Fibroblast of lung (primary cell): ENCODE results near the gene CABLES1. TPM values are rescaled to one million over a fixed set of nuclear protein-coding genes. Genes with fewer than 3 reads are reported as not detected.
A peak's percentile ranks its signal among the peaks of the same experiment; 100 is the strongest.

ENCODE experiments used
- DNase-seq, 2 donors: peaks; one replicate each; pipeline versions ENCODE4 v3.0.0 to v3.0.0-alpha.2; 2010; ENCODE audit warnings: low read depth in 2 of 2
- H2AFZ ChIP-seq: 2 replicates; pipeline ENCODE4 v1.5.1; 2012; ENCODE audit warnings: low read length, control low read depth, inconsistent platforms
- H3K27ac ChIP-seq: 2 replicates; pipeline ENCODE4 v1.5.1; 2011; ENCODE audit warnings: low read length, control low read depth; ENCODE audit not compliant: insufficient read depth
- H3K27me3 ChIP-seq: 2 replicates; pipeline ENCODE4 v1.5.1; 2011; ENCODE audit warnings: mild to moderate bottlenecking, low read length; ENCODE audit not compliant: control insufficient read depth, insufficient read depth
- H3K36me3 ChIP-seq: 2 replicates; pipeline ENCODE4 v1.5.1; 2011; ENCODE audit warnings: low read length; ENCODE audit not compliant: control insufficient read depth, insufficient read depth
- H3K4me1 ChIP-seq: 2 replicates; pipeline ENCODE4 v1.5.1; 2011; ENCODE audit warnings: low read length; ENCODE audit not compliant: control insufficient read depth, insufficient read depth; ENCODE audit errors: extremely low read depth
- H3K4me2 ChIP-seq: 2 replicates; pipeline ENCODE4 v1.5.1; 2011; ENCODE audit warnings: low read length, control low read depth; ENCODE audit not compliant: insufficient read depth; ENCODE audit errors: extremely low read depth
- H3K4me3 ChIP-seq, 4 experiments: fragments of 200-600 bp in 1 of 4; sonication (generic) in 1 of 4; replicated peaks in 1 of 4; 2 replicates each; pipeline ENCODE4 v1.5.1; 2011 to 2016; ENCODE audit warnings: low read length in 4 of 4, low read depth in 3 of 4, mild to moderate bottlenecking in 3 of 4, control low read depth in 2 of 4, inconsistent platforms in 1 of 4, mixed read lengths in 1 of 4; ENCODE audit not compliant: insufficient read depth in 1 of 4; ENCODE audit errors: control extremely low read depth in 1 of 4
- H3K79me2 ChIP-seq: 2 replicates; pipeline ENCODE4 v1.5.1; 2012; ENCODE audit warnings: mild to moderate bottlenecking, low read length, inconsistent platforms; ENCODE audit not compliant: control insufficient read depth, insufficient read depth
- H3K9ac ChIP-seq: 2 replicates; pipeline ENCODE4 v1.5.1; 2011; ENCODE audit warnings: mild to moderate bottlenecking, low read length, control low read depth; ENCODE audit not compliant: insufficient read depth
- H3K9me3 ChIP-seq: 2 replicates; pipeline ENCODE4 v1.5.1; 2012; ENCODE audit warnings: low read depth, low read length; ENCODE audit not compliant: control insufficient read depth, insufficient read depth
- H4K20me1 ChIP-seq: 2 replicates; pipeline ENCODE4 v1.5.1; 2011; ENCODE audit warnings: low read length; ENCODE audit not compliant: control insufficient read depth, insufficient read depth; ENCODE audit errors: extremely low read depth
- EZH2 ChIP-seq: IDR thresholded peaks from 2 replicates; pipeline ENCODE4 v1.5.1; 2012; ENCODE audit warnings: low read length, control low read depth, mild to moderate bottlenecking; ENCODE audit errors: missing control alignments
- polyA plus RNA-seq, 2 donors: library from polyadenylated mRNA; depleted of rRNA in 1 of 2; stranded (reverse) in 1 of 2; unstranded in 1 of 2; fragments of >200 nt; gene quantifications; 2 replicates each; pipeline ENCODE4 v1.2.1, GENCODE V29; 2011 to 2012; ENCODE audit warnings: missing spikeins in 1 of 2
- total RNA-seq: library from RNA; depleted of rRNA; stranded (reverse); fragments of >200 nt; gene quantifications from 2 replicates; pipeline ENCODE4 v1.2.1, GENCODE V29; 2014
- TF ChIP-seq, protein P1 (sequence below), 2 donors: IDR thresholded peaks in 1 of 2; conservative IDR thresholded peaks in 1 of 2; 1 replicate in 1 of 2; 2 replicates in 1 of 2; pipeline ENCODE4 v1.5.1; 2011 to 2012; ENCODE audit warnings: low read length in 2 of 2, control low read depth in 1 of 2, inconsistent platforms in 1 of 2, low read depth in 1 of 2, mild to moderate bottlenecking in 1 of 2

Gene CABLES1
- total and polyA plus RNA-seq, 2 donors (not counting 1 experiment from before 2014, with no cell fraction given), result 5.1 to 11.4 TPM

DNA sequence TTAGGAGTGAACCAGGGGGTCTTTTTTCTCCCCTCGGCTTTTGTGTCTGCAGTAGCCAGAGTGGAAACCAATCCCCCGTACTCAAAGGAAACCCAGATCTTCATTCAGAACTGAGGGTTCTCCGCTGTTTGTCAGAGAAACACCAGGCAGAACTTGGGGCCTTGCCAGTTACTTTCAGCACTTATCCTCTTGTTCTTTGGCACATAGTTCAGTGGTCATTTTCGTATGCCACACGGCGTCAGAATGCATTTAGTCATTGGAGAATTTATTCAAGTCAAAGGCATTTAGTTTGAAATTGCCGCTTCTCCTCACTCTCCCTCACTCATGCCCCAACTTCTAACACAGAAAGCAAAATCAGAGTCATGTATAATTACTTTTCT lies 102.9 kb downstream of the CABLES1 start:
- DNase-seq, result peak; percentile 81 to 92
- H3K79me2 ChIP-seq, result no peaks in the 10 kb centered on the region
- no peaks in the 10 kb centered on the region for H4K20me1 ChIP-seq
- H3K4me1 ChIP-seq, result peaks cover 5% of the 10 kb centered on the region
- H3K4me2 ChIP-seq, result peak overlapping the region; percentile 65
- H3K36me3 ChIP-seq, result peaks cover 1% of the 10 kb centered on the region
- peak overlapping the region in 1 of 4 experiments; percentile 18 for H3K4me3 ChIP-seq
- TF ChIP-seq EZH2, result no peak
- TF ChIP-seq, protein P1, sequence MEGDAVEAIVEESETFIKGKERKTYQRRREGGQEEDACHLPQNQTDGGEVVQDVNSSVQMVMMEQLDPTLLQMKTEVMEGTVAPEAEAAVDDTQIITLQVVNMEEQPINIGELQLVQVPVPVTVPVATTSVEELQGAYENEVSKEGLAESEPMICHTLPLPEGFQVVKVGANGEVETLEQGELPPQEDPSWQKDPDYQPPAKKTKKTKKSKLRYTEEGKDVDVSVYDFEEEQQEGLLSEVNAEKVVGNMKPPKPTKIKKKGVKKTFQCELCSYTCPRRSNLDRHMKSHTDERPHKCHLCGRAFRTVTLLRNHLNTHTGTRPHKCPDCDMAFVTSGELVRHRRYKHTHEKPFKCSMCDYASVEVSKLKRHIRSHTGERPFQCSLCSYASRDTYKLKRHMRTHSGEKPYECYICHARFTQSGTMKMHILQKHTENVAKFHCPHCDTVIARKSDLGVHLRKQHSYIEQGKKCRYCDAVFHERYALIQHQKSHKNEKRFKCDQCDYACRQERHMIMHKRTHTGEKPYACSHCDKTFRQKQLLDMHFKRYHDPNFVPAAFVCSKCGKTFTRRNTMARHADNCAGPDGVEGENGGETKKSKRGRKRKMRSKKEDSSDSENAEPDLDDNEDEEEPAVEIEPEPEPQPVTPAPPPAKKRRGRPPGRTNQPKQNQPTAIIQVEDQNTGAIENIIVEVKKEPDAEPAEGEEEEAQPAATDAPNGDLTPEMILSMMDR (conservative IDR thresholded peaks at IDR 0.05 in 1 of 2, IDR thresholded peaks at IDR 0.05 in 1 of 2; ENCODE audit: low read depth in 1 of 2, low read length in 2 of 2), result no peak
- no peak overlapping the region for H3K27ac ChIP-seq
- peak overlapping the region; percentile 33 for H3K9ac ChIP-seq
- peak overlapping the region; percentile 42 for H2AFZ ChIP-seq
- H3K9me3 ChIP-seq, result no peaks in the 10 kb centered on the region
- H3K27me3 ChIP-seq, result no peaks in the 10 kb centered on the region

DNA sequence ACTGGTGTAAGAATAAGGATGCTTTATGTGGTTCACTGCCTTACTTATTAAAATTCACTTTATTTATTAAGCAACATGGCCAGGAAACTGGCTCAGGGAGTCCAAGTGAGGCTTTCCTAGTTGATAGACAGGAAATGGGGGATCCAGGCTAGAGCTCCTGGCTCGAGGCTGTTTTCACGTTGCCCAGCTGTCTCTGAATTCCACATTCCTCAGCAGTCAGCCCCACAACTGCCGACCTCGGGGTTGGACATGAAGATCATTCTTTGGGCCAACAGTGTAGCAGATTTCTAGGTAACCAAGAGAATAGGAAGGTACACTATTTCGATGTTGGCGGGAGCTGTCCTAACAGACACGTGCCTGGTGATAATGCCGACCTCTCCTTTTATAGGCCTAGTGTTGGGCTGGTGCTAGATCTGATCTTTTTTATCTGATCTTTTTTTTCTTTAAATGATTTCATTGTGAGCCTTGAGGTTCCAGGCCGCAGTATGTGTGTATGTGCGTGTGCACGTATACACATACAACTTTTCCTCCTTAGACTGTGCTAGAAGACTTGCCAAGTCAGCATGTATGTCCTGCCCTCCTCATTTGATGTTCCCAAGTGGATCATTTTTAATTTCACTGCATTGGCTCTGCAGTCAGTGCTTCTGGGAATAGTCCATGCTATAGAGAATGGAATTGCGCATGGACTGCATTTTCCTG lies 103.5 kb downstream of the CABLES1 start:
- H2AFZ ChIP-seq, result no peak overlapping the region
- H3K79me2 ChIP-seq, result no peaks in the 10 kb centered on the region
- no peak overlapping the region for H3K4me3 ChIP-seq
- TF ChIP-seq EZH2, result no peak
- TF ChIP-seq, protein P1 (conservative IDR thresholded peaks at IDR 0.05 in 1 of 2, IDR thresholded peaks at IDR 0.05 in 1 of 2; ENCODE audit: low read depth in 1 of 2, low read length in 2 of 2), result no peak
- H3K27me3 ChIP-seq, result no peaks in the 10 kb centered on the region
- peak; percentile 23 to 64 for DNase-seq
- no peak overlapping the region for H3K9ac ChIP-seq
- no peaks in the 10 kb centered on the region for H4K20me1 ChIP-seq
- H3K27ac ChIP-seq, result no peak overlapping the region
- H3K9me3 ChIP-seq, result no peaks in the 10 kb centered on the region
- peaks cover 5% of the 10 kb centered on the region for H3K4me1 ChIP-seq
- no peak overlapping the region for H3K4me2 ChIP-seq
- H3K36me3 ChIP-seq, result peaks cover 1% of the 10 kb centered on the region

DNA sequence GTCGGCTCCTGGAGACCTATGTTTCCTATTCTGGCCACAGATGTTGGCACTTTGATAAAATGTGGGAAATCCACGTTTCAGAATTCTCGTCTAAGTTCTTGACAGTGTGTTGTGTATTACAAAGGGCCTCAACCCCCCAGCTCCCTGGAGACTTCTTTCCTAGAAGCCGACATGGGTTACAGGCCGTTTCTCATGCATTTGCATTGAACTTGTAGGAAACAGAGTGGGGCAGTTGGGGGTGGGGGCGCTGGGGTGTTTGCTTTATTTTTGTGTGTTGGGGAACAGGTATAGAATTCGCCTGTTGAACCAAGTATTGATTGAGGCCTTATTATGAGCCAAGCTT lies 104.0 kb downstream of the CABLES1 start:
- Histone ChIP-seq H3K79me2 (no peaks in the 10 kb centered on the region), H3K4me2 (no peak overlapping the region), H3K27ac (no peak overlapping the region), H2AFZ (no peak overlapping the region), H3K27me3 (no peaks in the 10 kb centered on the region), H3K4me3 (no peak overlapping the region), H3K9ac (no peak overlapping the region), H4K20me1 (no peaks in the 10 kb centered on the region), H3K4me1 (peaks cover 5% of the 10 kb centered on the region), H3K9me3 (no peaks in the 10 kb centered on the region), H3K36me3 (peaks cover 1% of the 10 kb centered on the region)
- no peak for DNase-seq
- no peak for TF ChIP-seq EZH2
- TF ChIP-seq, protein P1 (conservative IDR thresholded peaks at IDR 0.05 in 1 of 2, IDR thresholded peaks at IDR 0.05 in 1 of 2; ENCODE audit: low read depth in 1 of 2, low read length in 2 of 2), result no peak
